ENCODE data around the gene LRTM2.
"Not testable (repeated sequence)": the region's sequence is repeated elsewhere in the genome, so short reads cannot be mapped to it uniquely, and the experiment has no call there.

LRTM2 gene

DNA sequence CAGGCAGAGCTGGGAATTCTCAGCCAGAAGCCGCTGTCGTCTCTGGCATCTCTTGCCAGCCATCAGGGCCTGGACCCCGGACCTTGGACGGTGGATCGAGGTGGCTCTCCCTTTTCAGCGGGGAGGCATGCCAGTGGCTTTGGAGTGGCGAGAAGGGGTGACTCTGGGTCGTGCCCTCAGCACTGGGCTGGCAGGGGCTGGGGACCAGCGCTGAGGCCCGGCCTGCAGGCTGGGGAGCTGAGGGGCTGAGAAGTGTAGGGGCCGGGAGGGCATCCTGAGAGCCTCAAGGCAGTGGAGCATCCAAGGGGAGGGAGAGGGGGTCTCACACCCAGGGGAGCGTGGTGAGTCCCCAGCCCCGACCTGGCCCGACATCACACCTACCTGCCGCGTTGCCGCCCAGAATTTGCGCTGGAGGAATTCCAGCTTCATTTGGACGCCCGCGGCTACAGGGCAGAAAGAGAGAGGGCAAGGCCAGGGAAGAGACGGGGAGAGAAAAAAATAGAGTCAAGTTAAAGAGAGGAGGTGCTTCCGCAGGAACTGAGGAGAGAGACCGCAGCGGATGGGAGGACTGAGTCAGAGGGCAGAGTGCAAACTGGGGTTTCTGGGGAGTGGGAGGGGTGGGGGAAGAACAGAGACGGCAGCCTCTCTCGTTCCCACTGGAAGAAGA is 9.0 kb upstream of the LRTM2 start:
- peak in 1 of 4 experiments; percentile 25 for DNase-seq (ENCODE audit: low read depth in 4 of 4, low spot score in 1 of 4)

DNA sequence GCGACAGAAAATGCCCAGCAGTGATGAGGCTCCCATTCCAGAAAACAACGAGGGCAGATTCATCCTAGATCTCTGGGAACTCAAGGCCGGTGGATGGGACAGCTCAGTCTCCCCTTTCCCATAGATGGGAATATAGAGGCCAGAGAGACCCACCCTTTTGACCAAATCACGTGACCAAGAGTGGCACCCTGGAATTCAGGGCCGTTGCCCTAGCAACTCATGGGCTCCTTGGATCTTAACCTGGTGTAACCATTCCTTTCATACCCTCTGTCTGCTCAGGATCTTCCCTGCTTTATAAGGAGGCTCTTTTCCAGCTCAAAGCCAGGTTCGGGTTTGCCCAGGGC is 8.4 kb upstream of the LRTM2 start:
- DNase-seq (ENCODE audit: low read depth in 4 of 4, low spot score in 1 of 4) = no peak

DNA sequence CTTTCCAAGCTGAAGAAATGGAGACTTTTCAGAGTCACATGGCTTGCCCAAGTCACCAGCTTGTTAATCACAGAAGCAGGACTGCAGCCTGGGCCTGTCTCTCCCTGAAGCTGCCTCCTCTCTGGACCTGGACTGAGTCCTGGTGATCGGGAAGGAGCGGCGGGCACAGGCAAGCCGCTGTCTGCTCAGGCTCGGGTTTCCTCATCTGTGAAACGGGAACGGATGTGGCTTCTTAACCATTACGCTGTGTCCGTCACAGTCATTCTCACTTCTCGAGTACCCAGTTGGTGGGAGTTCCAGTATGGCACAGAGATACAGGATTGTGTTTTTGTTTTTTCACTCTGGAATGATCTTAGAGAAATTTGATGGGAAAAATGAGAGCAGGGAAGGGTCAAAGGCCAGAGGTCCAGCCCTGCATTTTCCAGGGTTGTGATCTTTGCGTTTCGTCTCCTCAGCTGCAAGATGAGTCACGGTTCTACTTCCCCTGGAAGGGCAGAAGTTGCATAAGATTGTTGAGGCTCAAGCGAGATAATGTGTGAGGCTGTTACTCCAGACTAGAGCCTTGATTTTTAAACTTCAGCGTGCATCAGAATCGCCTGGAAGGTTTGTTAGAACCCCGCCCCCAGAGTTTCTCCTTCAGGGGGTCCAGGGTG is 7.6 kb upstream of the LRTM2 start:
- DNase-seq (ENCODE audit: low read depth in 4 of 4, low spot score in 1 of 4) = no peak

DNA sequence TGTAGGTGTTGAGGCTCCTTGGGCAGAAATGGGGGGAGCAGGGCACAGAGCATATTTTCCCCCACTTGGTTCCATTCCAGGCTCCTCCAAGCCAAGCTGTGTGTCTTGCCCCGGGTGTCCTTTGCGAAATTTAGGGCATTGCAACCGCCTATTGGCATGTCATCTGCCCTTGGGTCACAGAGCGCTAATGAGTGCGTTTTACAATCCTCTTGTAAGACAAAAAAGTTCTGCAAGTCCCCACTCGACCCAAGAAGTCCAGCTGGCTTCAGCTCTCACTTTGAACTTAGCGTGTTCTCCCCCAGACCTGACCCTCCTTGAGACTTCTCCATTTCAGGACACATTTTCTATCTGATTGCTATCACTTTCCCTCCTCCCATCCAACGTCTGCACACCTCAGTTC is 6.1 kb upstream of the LRTM2 start:
- DNase-seq (ENCODE audit: low read depth in 4 of 4, low spot score in 1 of 4) = no peak

DNA sequence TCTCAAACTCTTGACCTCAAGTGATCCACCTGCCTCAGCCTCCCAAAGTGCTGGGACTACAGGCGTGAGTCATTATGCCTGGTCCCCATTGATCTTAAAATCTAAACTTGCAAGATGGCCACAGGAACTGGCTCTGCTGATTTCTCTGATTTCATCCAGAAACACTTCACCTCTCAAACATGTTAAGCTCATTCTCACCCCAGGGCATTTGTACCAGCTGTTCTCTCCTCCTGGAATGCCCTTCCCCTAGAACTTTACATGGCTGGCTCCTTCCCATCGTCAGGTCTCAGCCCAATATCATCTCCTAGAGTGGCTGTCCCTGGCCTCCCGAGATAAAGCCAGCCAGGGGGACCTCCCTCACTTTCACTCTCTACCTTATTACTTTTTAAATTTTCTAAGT is 5.3 kb upstream of the LRTM2 start:
- no peak for DNase-seq (ENCODE audit: low read depth in 4 of 4, low spot score in 1 of 4)

DNA sequence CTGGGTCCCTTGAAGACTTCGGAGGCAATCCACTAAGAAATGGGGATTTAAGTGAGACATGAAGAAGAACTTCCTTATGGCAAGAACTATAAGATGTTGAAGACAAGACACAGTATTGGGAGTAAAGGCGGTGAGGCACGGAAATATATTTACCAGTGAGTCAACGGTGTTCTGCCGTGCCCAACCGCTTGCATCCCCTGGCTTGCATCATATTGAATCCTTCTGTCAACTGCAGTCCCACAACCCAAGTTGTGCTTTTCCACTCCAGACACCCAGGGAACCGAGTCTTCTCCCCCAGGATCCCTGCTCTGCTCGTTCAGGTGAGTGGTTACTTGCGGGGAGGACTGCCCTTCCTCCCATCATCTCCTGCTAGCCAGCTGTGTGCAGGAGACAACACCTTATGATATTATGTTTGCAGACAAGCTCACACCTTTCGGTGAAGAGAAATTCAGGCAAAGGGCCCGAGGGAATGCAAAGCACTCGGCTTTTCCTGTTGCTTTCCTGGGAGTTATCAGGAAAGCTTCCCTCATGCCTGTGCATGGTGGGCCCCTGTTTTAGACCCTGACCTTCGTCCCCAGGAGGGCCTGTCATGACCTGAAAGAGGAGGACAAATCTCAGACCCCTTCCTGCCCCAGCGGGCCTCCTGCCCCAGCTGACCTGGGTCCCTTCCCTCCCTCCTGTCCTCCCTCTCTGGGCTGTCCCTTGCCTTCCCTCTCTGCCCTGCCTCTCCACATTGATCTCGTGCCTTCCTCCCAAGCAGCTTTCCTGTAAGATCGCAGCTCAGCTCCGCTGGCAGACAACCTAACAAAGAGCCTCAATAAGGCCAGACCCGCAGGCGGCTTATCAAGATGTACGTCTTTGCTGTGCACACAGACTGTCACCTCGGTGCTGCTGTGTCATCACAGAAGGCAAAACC is 4.3 kb upstream of the LRTM2 start:
- DNase-seq (ENCODE audit: low read depth in 4 of 4, low spot score in 1 of 4) = no peak

DNA sequence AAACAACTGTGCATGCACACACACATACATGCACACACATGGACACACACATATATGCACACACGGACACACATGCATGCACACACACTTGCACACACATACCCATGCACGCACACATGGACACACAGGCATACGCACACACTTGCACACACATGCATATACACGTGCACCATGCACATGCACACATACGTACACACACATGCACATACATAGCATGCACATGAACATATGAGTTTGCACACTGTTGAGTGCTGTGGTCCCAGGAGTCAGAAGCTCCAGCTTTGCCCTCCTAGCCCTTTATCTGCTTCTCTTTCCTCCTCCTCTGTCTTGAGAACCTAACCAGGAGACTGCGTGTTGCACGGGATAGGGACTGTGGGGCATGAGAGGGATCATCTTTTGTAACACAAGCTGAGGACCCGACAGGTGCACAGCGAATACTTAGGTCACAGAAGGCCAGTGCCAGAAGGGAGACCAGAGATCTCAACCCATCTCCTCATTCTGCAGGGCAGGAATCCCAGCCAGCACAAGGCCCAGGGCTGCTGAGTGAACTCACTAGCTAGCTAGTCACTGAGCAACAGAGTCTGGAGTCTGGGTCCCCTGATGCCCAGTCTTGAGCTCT is 3.5 kb upstream of the LRTM2 start:
- no peak for DNase-seq (ENCODE audit: low read depth in 4 of 4, low spot score in 1 of 4)

DNA sequence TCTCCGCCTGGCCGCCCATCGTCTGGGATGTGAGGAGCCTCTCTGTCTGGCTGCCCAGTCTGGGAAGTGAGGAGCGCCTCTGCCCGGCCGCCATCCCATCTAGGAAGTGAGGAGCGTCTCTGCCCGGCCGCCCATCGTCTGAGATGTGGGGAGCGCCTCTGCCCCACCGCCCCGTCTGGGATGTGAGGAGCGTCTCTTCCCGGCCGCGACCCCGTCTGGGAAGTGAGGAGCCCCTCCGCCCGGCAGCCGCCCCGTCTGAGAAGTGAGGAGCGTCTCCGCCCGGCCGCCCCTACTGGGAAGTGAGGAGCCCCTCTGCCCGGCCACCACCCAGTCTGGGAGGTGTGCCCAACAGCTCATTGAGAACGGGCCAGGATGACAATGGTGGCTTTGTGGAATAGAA is 2.4 kb upstream of the LRTM2 start:
- DNase-seq (ENCODE audit: low read depth in 4 of 4, low spot score in 1 of 4) = not testable (repeated sequence)

DNA sequence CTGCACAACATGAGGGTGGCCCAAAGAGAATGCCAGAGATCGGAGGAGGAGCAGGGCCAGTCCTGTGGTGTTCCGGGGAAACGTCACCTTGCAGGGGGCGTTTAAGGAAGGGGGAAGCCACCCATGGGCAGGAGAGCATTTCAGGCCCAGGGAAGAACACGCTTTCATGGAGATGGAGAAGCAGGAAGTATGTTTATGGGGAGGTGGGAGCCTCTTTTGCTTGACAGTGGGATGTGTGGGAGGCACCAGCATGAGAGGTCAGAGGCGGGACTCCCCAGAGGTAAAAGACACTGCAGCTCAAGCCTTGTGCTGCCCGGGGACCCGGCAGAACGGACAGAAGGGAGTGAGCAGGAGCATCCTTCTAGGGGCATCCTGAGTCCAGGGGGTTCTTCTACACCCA is 1.3 kb upstream of the LRTM2 start:
- no peak for DNase-seq (ENCODE audit: low read depth in 4 of 4, low spot score in 1 of 4)

DNA sequence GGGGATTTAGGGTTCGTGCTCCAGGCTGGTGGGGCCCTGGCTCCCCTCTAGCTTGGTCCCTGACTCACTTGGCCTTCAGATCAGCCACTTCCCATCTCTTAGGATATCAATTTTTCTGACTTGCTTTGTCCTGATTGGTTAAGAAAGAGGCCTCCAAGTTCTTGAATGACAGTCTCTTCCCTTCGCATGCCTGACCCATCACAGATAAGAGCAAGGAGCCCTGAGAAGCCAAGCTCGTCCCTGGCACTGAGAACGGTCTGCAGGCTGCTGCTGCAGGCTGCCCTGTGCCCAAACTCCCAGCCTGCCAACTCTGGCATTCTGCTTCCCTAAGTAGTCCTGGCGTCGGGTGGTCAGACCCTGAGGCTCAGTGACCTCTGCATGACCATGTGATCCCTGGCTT is 794 bp upstream of the LRTM2 start:
- no peak for DNase-seq (ENCODE audit: low read depth in 4 of 4, low spot score in 1 of 4)

DNA sequence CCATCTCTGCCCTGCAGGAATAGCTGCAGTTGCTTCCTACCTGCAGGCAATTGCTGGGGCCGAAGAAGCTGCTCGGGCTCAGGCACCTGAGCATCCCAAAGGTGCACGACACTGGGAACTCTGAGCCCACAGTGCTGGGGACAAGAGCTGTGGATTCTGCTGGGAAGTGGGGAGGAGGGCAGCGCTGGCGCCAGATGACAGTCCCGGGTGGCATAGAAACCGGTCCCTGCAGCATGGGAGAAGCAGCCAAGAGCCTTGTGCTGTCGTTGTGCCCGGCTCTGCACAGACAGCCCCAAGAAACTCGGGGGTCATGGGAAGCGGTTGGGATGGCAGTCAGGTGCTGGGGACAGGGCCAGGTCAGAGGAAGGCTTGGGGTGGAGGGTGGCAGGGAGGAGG is 529 bp downstream of the LRTM2 start:
- DNase-seq (ENCODE audit: low read depth in 4 of 4, low spot score in 1 of 4) = no peak

DNA sequence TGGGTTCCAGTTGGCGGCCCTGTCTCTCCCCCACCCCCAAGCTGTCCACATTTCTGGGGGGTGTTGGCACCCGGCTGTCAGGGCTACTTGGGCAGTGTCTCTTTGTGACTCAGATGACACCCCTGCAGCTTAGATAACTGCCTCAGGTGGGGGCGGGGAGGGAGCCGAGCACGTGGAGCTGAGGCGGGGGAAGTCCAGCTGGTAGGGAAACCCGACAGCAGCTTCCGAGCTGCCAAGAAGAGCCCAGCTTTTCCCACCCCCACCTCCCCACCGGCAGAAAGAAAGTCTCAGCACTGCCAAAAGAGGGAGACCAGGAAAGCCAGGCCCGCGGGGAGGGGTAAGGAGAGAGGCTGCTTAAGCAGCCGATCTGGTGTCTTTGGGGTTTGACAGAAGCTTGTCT is 1.4 kb downstream of the LRTM2 start:
- no peak for DNase-seq (ENCODE audit: low read depth in 4 of 4, low spot score in 1 of 4)

DNA sequence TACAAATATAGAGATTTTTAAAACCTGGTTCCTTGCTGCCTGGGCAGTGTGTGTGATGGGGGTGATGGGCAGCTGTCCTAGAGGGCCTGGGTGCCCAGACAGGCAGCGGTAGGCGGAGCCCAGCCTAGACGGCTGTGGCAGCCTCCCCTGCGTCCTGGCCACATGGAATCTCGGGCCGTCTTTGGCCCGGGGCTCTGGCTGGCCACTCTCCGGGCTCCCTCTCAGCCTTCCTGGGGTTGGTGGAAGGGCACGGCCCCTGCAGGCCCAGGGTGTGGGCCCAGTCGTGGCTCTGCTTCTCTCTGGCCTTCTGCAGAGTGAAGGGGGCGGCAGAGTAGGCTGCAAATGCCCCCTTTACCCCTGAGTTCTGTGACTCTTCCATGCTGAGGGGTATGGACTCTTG is 2.3 kb downstream of the LRTM2 start:
- DNase-seq (ENCODE audit: low read depth in 4 of 4, low spot score in 1 of 4) = no peak

DNA sequence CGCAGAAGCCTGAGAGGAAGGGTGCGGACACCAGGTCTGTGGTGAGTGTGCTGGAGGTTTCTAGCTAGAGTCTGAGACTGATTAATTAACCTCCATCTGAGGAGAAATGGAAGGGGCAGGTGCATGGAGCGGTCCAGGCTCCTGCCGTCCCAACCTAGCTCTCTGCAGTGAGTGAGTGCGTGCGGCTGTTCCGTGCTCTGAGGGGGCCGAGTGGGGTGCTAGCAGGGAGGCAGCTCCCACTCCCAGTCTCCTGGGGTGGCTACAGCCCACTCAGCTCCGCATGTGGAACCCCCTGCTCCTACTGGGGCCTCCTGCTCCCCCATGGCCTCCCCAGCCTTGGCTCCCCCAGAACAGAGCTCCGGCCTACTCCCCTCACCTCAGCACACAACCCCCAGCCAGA is 2.9 kb downstream of the LRTM2 start:
- DNase-seq (ENCODE audit: low read depth in 4 of 4, low spot score in 1 of 4) = no peak

DNA sequence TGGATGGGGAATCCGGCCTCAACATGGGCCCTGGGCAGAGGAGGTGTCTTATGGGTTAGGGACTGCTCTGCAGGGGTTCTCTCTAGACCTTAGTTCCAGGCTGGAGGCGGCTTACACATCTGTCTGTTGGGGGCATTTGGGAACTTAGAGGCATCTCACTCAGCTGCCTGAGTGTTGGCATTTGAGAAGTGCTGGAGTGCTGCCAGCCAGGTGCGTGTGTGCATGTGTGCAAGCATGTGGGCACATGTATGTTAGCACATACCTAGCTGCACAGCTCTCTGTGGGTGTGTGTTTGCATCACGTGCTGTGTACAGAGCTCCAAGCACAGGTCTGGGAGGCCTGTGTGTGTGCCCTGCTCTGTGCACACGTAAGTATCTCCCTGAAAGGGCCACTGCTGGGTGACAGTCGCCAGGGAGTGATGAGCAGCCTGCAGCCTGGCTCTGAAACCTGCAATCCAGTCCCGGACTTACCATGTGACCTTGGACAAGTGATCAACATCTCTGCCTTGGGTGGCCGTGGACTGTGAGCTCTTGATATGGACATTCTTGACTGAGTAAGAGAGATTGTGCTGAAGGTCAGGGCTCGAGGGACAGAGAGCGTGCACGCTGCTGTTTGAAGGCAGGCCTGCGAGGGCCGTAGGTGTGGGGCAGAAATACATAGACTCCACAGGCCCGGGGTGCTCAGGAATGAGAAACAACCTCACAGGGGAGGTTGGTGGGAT is 5.2 kb downstream of the LRTM2 start:
- no peak for DNase-seq (ENCODE audit: low read depth in 4 of 4, low spot score in 1 of 4)

DNA sequence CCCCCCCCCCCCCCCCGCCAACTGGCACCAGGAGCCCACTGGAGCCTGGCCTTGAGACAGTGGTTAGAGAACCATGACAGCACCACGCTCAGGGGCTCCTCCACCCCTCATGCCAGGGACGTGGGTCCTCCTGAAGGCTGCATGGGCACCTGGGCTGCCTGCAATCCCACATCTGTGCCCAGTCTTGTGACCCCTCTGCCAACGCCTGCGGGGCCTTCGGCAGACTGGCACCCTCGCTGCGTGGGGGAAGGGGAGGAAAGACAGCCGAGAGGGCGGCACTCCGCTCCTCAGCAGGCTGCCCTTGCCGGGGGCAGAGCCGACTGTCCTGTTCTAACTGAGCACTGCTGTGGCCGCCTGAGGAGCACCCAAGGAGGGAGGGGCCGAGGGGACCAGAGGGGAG is 6.0 kb downstream of the LRTM2 start:
- no peak for DNase-seq (ENCODE audit: low read depth in 4 of 4, low spot score in 1 of 4)

DNA sequence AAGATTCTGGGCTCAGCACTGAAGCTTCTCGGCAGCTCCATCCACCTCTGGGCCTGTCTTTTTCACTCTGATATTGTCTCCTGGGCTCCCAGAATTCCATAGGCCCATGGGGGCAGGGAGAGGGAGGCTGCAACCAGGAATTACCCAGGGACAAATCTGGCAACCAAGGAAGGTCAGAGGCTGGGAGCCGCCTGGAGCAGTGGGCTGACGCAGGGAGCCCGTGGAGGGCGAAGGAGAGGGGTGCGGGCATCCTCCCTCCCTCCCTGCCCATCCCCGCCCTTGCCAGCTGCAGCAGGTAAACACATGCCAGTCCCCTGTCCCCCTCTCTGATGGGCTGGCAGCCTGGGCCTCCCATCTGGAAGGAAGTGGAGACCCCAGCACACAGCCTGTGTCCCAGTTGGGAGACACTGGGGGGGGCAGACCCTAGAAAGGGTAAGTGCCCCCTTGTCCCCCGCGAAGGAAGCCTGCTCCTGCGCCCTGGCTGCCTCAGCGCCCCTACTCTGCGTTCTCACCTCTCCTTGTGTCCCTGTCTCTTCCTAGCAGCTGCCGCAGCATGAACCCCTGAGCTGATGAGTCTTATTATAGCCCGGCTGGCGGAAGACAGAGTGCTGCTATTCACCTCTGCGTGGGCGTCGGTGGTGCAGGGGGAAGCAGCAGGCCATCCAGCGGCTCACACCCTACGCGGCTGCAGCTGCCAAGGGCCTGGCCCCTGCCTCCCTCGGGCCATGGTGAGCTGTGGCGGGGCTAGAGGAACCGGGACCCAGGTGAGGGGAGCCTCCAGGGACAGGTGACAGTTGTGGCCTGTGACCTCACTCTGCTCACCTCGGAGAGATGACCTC is 6.7 kb downstream of the LRTM2 start:
- no peak for DNase-seq (ENCODE audit: low read depth in 4 of 4, low spot score in 1 of 4)

DNA sequence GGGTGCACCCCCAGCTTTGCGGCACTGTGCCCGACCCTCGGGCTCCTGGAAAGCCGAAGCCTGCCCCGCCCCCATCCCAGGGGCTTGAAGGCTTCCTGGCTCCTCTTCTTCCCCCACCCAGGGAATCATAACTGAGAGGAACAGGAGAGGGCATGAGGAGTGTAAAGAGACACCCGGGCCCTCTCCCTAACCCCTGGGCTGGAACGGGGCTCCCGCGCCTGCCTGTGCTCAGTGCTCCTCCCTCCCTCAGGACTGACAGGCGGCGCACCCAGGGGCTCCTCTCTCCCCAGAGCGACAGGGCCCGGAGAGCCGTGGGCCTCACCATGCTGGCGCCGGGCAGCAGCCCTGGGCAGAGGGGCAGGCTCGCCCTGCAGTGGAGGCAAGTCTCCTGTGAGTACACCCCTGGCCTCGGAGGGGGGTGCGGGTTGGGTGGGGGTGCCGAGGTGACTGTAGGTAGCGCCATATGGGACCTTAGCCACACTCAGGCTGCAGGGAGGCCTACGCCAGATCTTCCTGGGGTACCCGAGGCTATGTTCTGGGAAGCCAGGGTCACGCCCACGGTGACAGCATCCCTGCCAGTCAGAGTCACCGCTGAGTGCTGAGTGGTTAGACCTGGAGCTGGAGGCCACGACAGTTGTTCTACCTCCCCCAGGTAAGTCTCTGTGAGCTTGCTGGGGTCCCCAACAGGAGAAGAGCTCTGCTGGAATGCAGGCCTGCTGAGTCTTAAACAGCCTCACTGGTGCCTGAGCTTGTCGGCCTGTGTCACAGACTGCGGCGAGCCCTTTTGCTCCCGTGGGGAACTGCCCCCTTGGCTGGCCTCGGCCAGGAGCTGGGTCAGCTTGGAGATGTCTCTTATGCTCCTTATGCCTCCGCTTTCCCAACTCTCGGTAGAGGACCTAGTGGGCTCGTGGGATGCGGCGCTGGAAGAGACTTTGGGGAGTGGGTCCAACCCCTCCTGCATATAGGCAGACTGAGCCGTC is 7.8 kb downstream of the LRTM2 start:
- no peak for DNase-seq (ENCODE audit: low read depth in 4 of 4, low spot score in 1 of 4)

DNA sequence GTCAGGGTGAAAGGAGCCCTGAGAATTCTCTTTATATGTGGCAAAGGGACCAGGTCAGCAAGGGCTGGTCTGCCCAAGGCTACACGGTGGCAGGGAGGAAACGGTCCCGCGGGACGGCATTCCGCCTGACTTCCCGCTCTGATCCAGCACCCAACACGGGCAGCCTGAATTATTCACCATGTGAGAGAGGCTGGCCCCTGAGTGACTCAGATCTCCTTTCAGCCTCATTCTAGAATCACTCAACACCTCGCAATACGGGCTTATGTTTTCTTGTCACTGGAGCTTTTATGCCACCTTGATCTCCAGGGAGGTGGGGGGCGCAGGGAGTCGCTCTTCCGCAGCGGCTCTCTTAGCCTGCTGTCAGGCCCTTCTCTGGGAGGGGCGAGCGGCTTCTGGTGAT is 8.5 kb downstream of the LRTM2 start:
- no peak for DNase-seq (ENCODE audit: low read depth in 4 of 4, low spot score in 1 of 4)

Measured in stimulated activated CD4-positive, alpha-beta T cell treated with anti-CD3 and anti-CD28 coated beads, Interleukin-1b, Interleukin-23, amount 100 ng/mL, for 24 hours (primary cell).